Endothelial cell of umbilical vein (primary cell): ENCODE data around the gene CCL4.

Source experiments
- CTCF ChIP-seq, 2 donors: IDR thresholded peaks; 1 replicate in 1 of 2; 2 replicates in 1 of 2; pipeline ENCODE4 v1.5.1; 2011; ENCODE audit warnings: low read length in 2 of 2, mild to moderate bottlenecking in 2 of 2, moderate library complexity in 2 of 2, control low read depth in 1 of 2, inconsistent platforms in 1 of 2, low read depth in 1 of 2; ENCODE audit not compliant: insufficient read depth in 1 of 2; ENCODE audit errors: extremely low read depth in 1 of 2
- MAX ChIP-seq: IDR thresholded peaks from 2 replicates; pipeline ENCODE4 v1.6.1; 2011; ENCODE audit not compliant: insufficient read depth, insufficient read length
- POLR2AphosphoS5 ChIP-seq: IDR thresholded peaks from 2 replicates; pipeline ENCODE4 v1.6.1; 2012; ENCODE audit warnings: low read depth, mild to moderate bottlenecking, control low read depth, low read length, moderate library complexity; ENCODE audit not compliant: insufficient read depth

- TF ChIP-seq CTCF (IDR thresholded peaks at IDR 0.05; ENCODE audit: extremely low read depth in 1 of 2, insufficient read depth in 1 of 2, low read depth in 1 of 2, low read length in 2 of 2) (no peak), POLR2AphosphoS5 (no peak), MAX (no peak)
Observed at GRCh38 chr17:36124879-36125824, 21.5 kb downstream of the CCL4 start.
